ENCODE results near the gene EPB41L3. TPM values are rescaled to one million over a fixed set of nuclear protein-coding genes. Genes with fewer than 3 reads are reported as not detected.

EPB41L3 gene
- polyA plus RNA-seq, 3 donors: 9.0 to 74.0 (median 56.3) TPM

GRCh38 chr18:5431836-5432575 lies 111.8 kb downstream of the EPB41L3 start:
- WGBS, 3 donors: 67 to 80% (median 79%) methylated on average over 8 of the region's 8 CpGs

GRCh38 chr18:5430131-5430530 lies 113.7 kb downstream of the EPB41L3 start:
- no peak overlapping the region for H3K27ac ChIP-seq (ENCODE audit: low read depth, low read length)
- 67 to 92% (median 89%) methylated on average over 7 of the region's 7 CpGs for WGBS, 3 donors

More at GRCh38 chr18:5431836-5432575, 111.8 kb downstream of the EPB41L3 start:
- no peak overlapping the region for H3K27ac ChIP-seq (ENCODE audit: low read depth, low read length)

- H3K27ac ChIP-seq (ENCODE audit: low read depth, low read length): no peak overlapping the region
- WGBS, 3 donors: 87 to 92% (median 88%) methylated on average over 7 of the region's 7 CpGs
Observed at GRCh38 chr18:5429681-5430080, 114.1 kb downstream of the EPB41L3 start.

- no peak overlapping the region for H3K27ac ChIP-seq (ENCODE audit: low read depth, low read length)
- WGBS, 3 donors: 62 to 81% (median 73%) methylated on average over 2 of the region's 2 CpGs
Observed at GRCh38 chr18:5425721-5426120, 118.1 kb downstream of the EPB41L3 start.

GRCh38 chr18:5424903-5425664 lies 118.7 kb downstream of the EPB41L3 start:
- WGBS, 3 donors: 65 to 70% (median 66%) methylated on average over 6 of the region's 6 CpGs
- no peak overlapping the region for H3K27ac ChIP-seq (ENCODE audit: low read depth, low read length)

- H3K27ac ChIP-seq (ENCODE audit: low read depth, low read length): no peak overlapping the region
- WGBS, 3 donors: 95 to 97% (median 96%) methylated on average over 3 of the region's 3 CpGs
Observed at GRCh38 chr18:5422626-5423025, 121.2 kb downstream of the EPB41L3 start.

GRCh38 chr18:5421981-5422380 lies 121.8 kb downstream of the EPB41L3 start:
- 80 to 92% (median 91%) methylated on average over 5 of the region's 5 CpGs for WGBS, 3 donors
- no peak overlapping the region for H3K27ac ChIP-seq (ENCODE audit: low read depth, low read length)

- H3K27ac ChIP-seq (ENCODE audit: low read depth, low read length): no peak overlapping the region
- 60 to 82% (median 62%) methylated on average over 3 of the region's 3 CpGs for WGBS, 3 donors
Observed at GRCh38 chr18:5420906-5421305, 122.9 kb downstream of the EPB41L3 start.

GRCh38 chr18:5419601-5420000 lies 124.2 kb downstream of the EPB41L3 start:
- WGBS, 3 donors: 84 to 88% (median 86%) methylated on average over 9 of the region's 9 CpGs
- H3K27ac ChIP-seq (ENCODE audit: low read depth, low read length): no peak overlapping the region

- WGBS, 3 donors: 85 to 96% (median 88%) methylated on average over 2 of the region's 2 CpGs
- no peak overlapping the region for H3K27ac ChIP-seq (ENCODE audit: low read depth, low read length)
Observed at GRCh38 chr18:5419030-5419429, 124.8 kb downstream of the EPB41L3 start.

GRCh38 chr18:5417342-5417741 lies 126.5 kb downstream of the EPB41L3 start:
- 50 to 53% (median 52%) methylated on average over 8 of the region's 8 CpGs for WGBS, 3 donors
- no peak overlapping the region for H3K27ac ChIP-seq (ENCODE audit: low read depth, low read length)

GRCh38 chr18:5416112-5416511 lies 127.7 kb downstream of the EPB41L3 start:
- 88 to 95% (median 94%) methylated on average over 3 of the region's 3 CpGs for WGBS, 3 donors
- no peak overlapping the region for H3K27ac ChIP-seq (ENCODE audit: low read depth, low read length)

GRCh38 chr18:5415665-5416064 lies 128.1 kb downstream of the EPB41L3 start:
- 93 to 98% (median 96%) methylated on average over 12 of the region's 12 CpGs for WGBS, 3 donors

GRCh38 chr18:5415031-5415430 lies 128.8 kb downstream of the EPB41L3 start:
- 85 to 94% (median 91%) methylated on average over 4 of the region's 4 CpGs for WGBS, 3 donors
- no peak overlapping the region for H3K27ac ChIP-seq (ENCODE audit: low read depth, low read length)

More at GRCh38 chr18:5415665-5416064, 128.1 kb downstream of the EPB41L3 start:
- no peak overlapping the region for H3K27ac ChIP-seq (ENCODE audit: low read depth, low read length)

GRCh38 chr18:5414546-5414945 lies 129.3 kb downstream of the EPB41L3 start:
- 55 to 86% (median 80%) methylated on average over 6 of the region's 6 CpGs for WGBS, 3 donors
- no peak overlapping the region for H3K27ac ChIP-seq (ENCODE audit: low read depth, low read length)

- WGBS, 3 donors: 73 to 89% (median 88%) methylated on average over 2 of the region's 2 CpGs
- no peak overlapping the region for H3K27ac ChIP-seq (ENCODE audit: low read depth, low read length)
Observed at GRCh38 chr18:5413447-5413846, 130.3 kb downstream of the EPB41L3 start.

- WGBS, 3 donors: 92 to 94% (median 94%) methylated on average over 7 of the region's 7 CpGs
- no peak overlapping the region for H3K27ac ChIP-seq (ENCODE audit: low read depth, low read length)
Observed at GRCh38 chr18:5410582-5410981, 133.2 kb downstream of the EPB41L3 start.

GRCh38 chr18:5398269-5398668 lies 145.5 kb downstream of the EPB41L3 start:
- WGBS, 3 donors: 93 to 97% (median 95%) methylated on average over 8 of the region's 8 CpGs
- H3K27ac ChIP-seq (ENCODE audit: low read depth, low read length): no peak overlapping the region

- H3K27ac ChIP-seq (ENCODE audit: low read depth, low read length): no peak overlapping the region
- 92 to 94% (median 93%) methylated on average over 18 of the region's 18 CpGs for WGBS, 3 donors
Observed at GRCh38 chr18:5397102-5397501, 146.7 kb downstream of the EPB41L3 start.

All from adipose tissue (tissue), 3 donors.